Endothelial cell of umbilical vein (primary cell): ENCODE results near the gene PDGFB. TPM values are rescaled to one million over a fixed set of nuclear protein-coding genes. Genes with fewer than 3 reads are reported as not detected.

Source experiments
- BruUV-seq: library from RNA; stranded (reverse); fragments of 400-500 nt; replicated peaks from 2 replicates; lab custom pipeline; 2021; lab: Mats Ljungman, UMichigan
- CTCF ChIA-PET: fragments of 300-600, 350-600 bp; sonication (Branson Sonifier 250); formaldehyde crosslinking; loops from one replicate; lab custom pipeline; 2021; ENCODE audit warnings: antibody characterized with exemption, inconsistent platforms; lab: Charles Lee
- POLR2A ChIA-PET: fragments of 300-600, 350-600 bp; sonication (Branson Sonifier 250); formaldehyde crosslinking; loops from one replicate; lab custom pipeline; 2021; ENCODE audit warnings: antibody characterized with exemption, inconsistent platforms; lab: Charles Lee
- DNase-seq: peaks from one replicate; pipeline ENCODE4 v3.0.0-alpha.2; 2011; ENCODE audit warnings: low read depth, low spot score
- FAIRE-seq: peaks from 2 replicates; lab custom pipeline; 2011; peaks lifted over from hg19 to GRCh38; lab: Jason Lieb, UNC
- H2AFZ ChIP-seq: 2 replicates; pipeline ENCODE4 v1.6.0; 2012; ENCODE audit warnings: low read depth, low read length, control low read depth, inconsistent platforms
- H3K27ac ChIP-seq: 2 replicates; pipeline ENCODE4 v1.5.1; 2011; ENCODE audit warnings: low read depth, mild to moderate bottlenecking, control low read depth, low read length, moderate library complexity; ENCODE audit not compliant: insufficient read depth
- H3K27me3 ChIP-seq, 2 experiments: 2 replicates each; pipeline versions ENCODE4 v1.6.0 to v1.6.1; 2011; ENCODE audit warnings: low read length in 2 of 2, mixed read lengths in 1 of 2; ENCODE audit not compliant: control insufficient read depth in 2 of 2, insufficient read depth in 2 of 2
- H3K36me3 ChIP-seq, 2 experiments: 2 replicates in 1 of 2; 3 replicates in 1 of 2; pipeline ENCODE4 v1.5.1; 2011; ENCODE audit warnings: low read length in 2 of 2, mild to moderate bottlenecking in 1 of 2, moderate library complexity in 1 of 2; ENCODE audit not compliant: control insufficient read depth in 2 of 2, insufficient read depth in 2 of 2; ENCODE audit errors: extremely low read depth in 1 of 2
- H3K4me1 ChIP-seq: 3 replicates; pipeline ENCODE4 v1.5.1; 2011; ENCODE audit warnings: mild to moderate bottlenecking, low read length; ENCODE audit not compliant: control insufficient read depth, insufficient read depth; ENCODE audit errors: extremely low read depth
- H3K4me2 ChIP-seq: 2 replicates; pipeline ENCODE4 v1.6.1; 2011; ENCODE audit warnings: low read length, control low read depth, mixed read lengths; ENCODE audit not compliant: insufficient read depth
- H3K4me3 ChIP-seq, 3 experiments: fragments of 200-600 bp in 1 of 3; sonication (generic), shearing (Covaris generic) in 1 of 3; replicated peaks in 1 of 3; 2 replicates each; pipeline ENCODE4 v1.5.1; 2011 to 2016; ENCODE audit warnings: control low read depth in 3 of 3, low read length in 3 of 3, mild to moderate bottlenecking in 2 of 3, inconsistent platforms in 1 of 3, low read depth in 1 of 3, moderate library complexity in 1 of 3; ENCODE audit not compliant: insufficient read depth in 1 of 3
- H3K79me2 ChIP-seq: 2 replicates; pipeline ENCODE4 v1.6.0; 2012; ENCODE audit warnings: low read length, inconsistent platforms; ENCODE audit not compliant: control insufficient read depth, insufficient read depth
- H3K9ac ChIP-seq: replicated peaks from 2 replicates; pipeline ENCODE3; 2011; ENCODE audit warnings: low read length, control low read depth; ENCODE audit not compliant: insufficient read depth; ENCODE audit errors: extremely low read depth
- H3K9me1 ChIP-seq: replicated peaks from 3 replicates; pipeline ENCODE4 v1.6.0; 2011; ENCODE audit warnings: mild to moderate bottlenecking, low read length; ENCODE audit not compliant: control insufficient read depth, insufficient read depth; ENCODE audit errors: extremely low read depth
- H3K9me3 ChIP-seq: replicated peaks from 2 replicates; pipeline ENCODE4 v1.5.1; 2012; ENCODE audit warnings: low read length, inconsistent platforms; ENCODE audit not compliant: control insufficient read depth, insufficient read depth
- H4K20me1 ChIP-seq: replicated peaks from 2 replicates; pipeline ENCODE3; 2011; ENCODE audit warnings: mild to moderate bottlenecking, low read length; ENCODE audit not compliant: control insufficient read depth, insufficient read depth; ENCODE audit errors: extremely low read depth
- EZH2 ChIP-seq: IDR thresholded peaks from 2 replicates; pipeline ENCODE4 v1.6.1; 2012; ENCODE audit warnings: borderline replicate concordance, low read depth, mild to moderate bottlenecking, moderate library complexity, low read length, inconsistent platforms; ENCODE audit not compliant: severe bottlenecking
- FOS ChIP-seq: IDR thresholded peaks from 2 replicates; pipeline ENCODE4 v1.6.1; 2011; ENCODE audit warnings: mild to moderate bottlenecking, low read length, moderate library complexity, borderline replicate concordance; ENCODE audit not compliant: insufficient read depth
- GATA2 ChIP-seq: IDR thresholded peaks from 2 replicates; pipeline ENCODE4 v1.7.0; 2011; ENCODE audit warnings: low read depth, mild to moderate bottlenecking, moderate library complexity, mixed read lengths, low read length; ENCODE audit not compliant: insufficient read length, insufficient read depth
- JUN ChIP-seq: IDR thresholded peaks from 2 replicates; pipeline ENCODE4 v1.6.1; 2011; ENCODE audit warnings: borderline replicate concordance, low read depth; ENCODE audit not compliant: insufficient read length, insufficient read depth
- MYC ChIP-seq: IDR thresholded peaks from one replicate; pipeline ENCODE4 v1.6.1; 2011; ENCODE audit warnings: mild to moderate bottlenecking, low read depth, low read length
- POLR2A ChIP-seq: IDR thresholded peaks from 2 replicates; pipeline ENCODE4 v1.6.1; 2012; ENCODE audit warnings: low read depth, mild to moderate bottlenecking, control low read depth, low read length
- POLR2AphosphoS5 ChIP-seq: IDR thresholded peaks from 2 replicates; pipeline ENCODE4 v1.6.1; 2012; ENCODE audit warnings: low read depth, mild to moderate bottlenecking, control low read depth, low read length, moderate library complexity; ENCODE audit not compliant: insufficient read depth
- dilution Hi-C: fragments of 300-500 bp; cut with MboI; formaldehyde crosslinking; loops from one replicate; pipeline ENCODE4 v1.15.0; 2019; ENCODE audit warnings: low sequenced_read_pairs; ENCODE audit not compliant: extremely low pct_ligation_motif_present
- intact Hi-C: fragments of 100-400 bp; cut with micrococcal nuclease; formaldehyde crosslinking; loops from one replicate; pipeline ENCODE4 v1.10.0; 2022
- polyA plus RNA-seq, 4 experiments: library from polyadenylated mRNA; depleted of rRNA in 3 of 4; stranded (reverse) in 3 of 4; unstranded in 1 of 4; fragments of >200 nt; gene quantifications; 2 replicates each; pipeline versions ENCODE4 v1.2.1 to v1.2.3, GENCODE V29; 2011 to 2012; ENCODE audit warnings: missing spikeins in 1 of 4
- total RNA-seq: library from RNA; stranded (reverse); gene quantifications from 2 replicates; pipeline ENCODE4 v1.2.3, GENCODE V29; 2021
- TF ChIP-seq, protein P1 (sequence below), 2 donors: IDR thresholded peaks; 1 replicate in 1 of 2; 2 replicates in 1 of 2; pipeline ENCODE4 v1.5.1; 2011; ENCODE audit warnings: low read length in 2 of 2, mild to moderate bottlenecking in 2 of 2, moderate library complexity in 2 of 2, control low read depth in 1 of 2, inconsistent platforms in 1 of 2, low read depth in 1 of 2; ENCODE audit not compliant: insufficient read depth in 1 of 2; ENCODE audit errors: extremely low read depth in 1 of 2
- TF ChIP-seq, protein P2 (sequence below): IDR thresholded peaks from 2 replicates; pipeline ENCODE4 v1.6.1; 2011; ENCODE audit not compliant: insufficient read depth, insufficient read length

Gene PDGFB
- total and polyA plus RNA-seq, 2 donors (not counting 3 experiments of a cell fraction or from before 2014, with no cell fraction given), result 135 to 240 TPM

DNA sequence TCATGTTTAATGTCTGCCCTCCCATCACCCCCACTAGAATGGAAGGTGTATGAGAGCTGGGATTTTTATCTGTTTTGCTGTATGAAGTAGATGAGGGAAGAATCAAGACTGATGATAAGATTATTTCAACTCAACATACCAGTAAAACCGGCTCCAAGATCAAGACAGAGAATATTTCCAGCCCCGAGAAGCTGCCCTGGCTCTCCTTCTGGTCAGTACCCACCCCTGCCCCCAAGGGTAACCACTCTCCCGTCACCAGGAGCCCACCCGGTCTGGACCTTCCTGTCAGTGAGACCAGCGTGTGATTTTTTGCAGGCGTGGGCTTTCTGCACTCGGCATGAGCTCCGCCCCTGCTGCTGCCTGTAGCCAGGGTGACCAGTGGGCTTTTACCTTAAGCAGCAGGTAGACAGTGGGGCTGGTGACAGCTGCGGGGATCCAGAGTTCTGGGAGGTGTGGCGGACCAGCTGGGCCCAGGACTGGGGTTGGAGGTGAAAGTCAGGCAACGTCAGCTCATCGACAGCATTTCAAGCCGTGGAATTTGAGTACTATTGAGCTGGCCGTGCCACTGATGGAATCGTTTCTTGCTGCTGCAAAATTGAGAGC lies 49.1 kb upstream of the PDGFB start:
- H3K79me2 ChIP-seq, result no peaks in the 10 kb centered on the region
- BruUV-seq, result no TSS peak
- no peak overlapping the region for H3K27ac ChIP-seq
- no peaks in the 10 kb centered on the region for H3K36me3 ChIP-seq
- H2AFZ ChIP-seq, result no peak overlapping the region
- TF ChIP-seq, protein P1, sequence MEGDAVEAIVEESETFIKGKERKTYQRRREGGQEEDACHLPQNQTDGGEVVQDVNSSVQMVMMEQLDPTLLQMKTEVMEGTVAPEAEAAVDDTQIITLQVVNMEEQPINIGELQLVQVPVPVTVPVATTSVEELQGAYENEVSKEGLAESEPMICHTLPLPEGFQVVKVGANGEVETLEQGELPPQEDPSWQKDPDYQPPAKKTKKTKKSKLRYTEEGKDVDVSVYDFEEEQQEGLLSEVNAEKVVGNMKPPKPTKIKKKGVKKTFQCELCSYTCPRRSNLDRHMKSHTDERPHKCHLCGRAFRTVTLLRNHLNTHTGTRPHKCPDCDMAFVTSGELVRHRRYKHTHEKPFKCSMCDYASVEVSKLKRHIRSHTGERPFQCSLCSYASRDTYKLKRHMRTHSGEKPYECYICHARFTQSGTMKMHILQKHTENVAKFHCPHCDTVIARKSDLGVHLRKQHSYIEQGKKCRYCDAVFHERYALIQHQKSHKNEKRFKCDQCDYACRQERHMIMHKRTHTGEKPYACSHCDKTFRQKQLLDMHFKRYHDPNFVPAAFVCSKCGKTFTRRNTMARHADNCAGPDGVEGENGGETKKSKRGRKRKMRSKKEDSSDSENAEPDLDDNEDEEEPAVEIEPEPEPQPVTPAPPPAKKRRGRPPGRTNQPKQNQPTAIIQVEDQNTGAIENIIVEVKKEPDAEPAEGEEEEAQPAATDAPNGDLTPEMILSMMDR (IDR thresholded peaks at IDR 0.05; ENCODE audit: extremely low read depth in 1 of 2, insufficient read depth in 1 of 2, low read depth in 1 of 2, low read length in 2 of 2), result no peak
- TF ChIP-seq JUN, result no peak
- TF ChIP-seq, protein P2, sequence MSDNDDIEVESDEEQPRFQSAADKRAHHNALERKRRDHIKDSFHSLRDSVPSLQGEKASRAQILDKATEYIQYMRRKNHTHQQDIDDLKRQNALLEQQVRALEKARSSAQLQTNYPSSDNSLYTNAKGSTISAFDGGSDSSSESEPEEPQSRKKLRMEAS, result no peak
- TF ChIP-seq FOS, result no peak
- no peak for TF ChIP-seq POLR2A
- no peak for TF ChIP-seq MYC
- TF ChIP-seq EZH2, result no peak
- TF ChIP-seq POLR2AphosphoS5, result no peak
- TF ChIP-seq GATA2, result no peak
- ChIA-PET POLR2A (no interaction called here), CTCF (interaction anchor here (1.5 kb wide), 1 partner anchor 13 kb away, joined by 5 read pairs; no protein-coding TSS in a partner anchor)
- no peak overlapping the region for H3K4me2 ChIP-seq
- H3K9me3 ChIP-seq, result no peaks in the 10 kb centered on the region
- intact Hi-C loops, result no loop called here
- no peak for DNase-seq
- no peaks in the 10 kb centered on the region for H3K27me3 ChIP-seq
- no peak overlapping the region for H3K4me3 ChIP-seq
- dilution Hi-C loops, result no loop called here
- FAIRE-seq, result no peak
- H3K4me1 ChIP-seq, result peaks cover 25% of the 10 kb centered on the region
- H3K9ac ChIP-seq, result no peak overlapping the region
- no peaks in the 10 kb centered on the region for H4K20me1 ChIP-seq
- no peaks in the 10 kb centered on the region for H3K9me1 ChIP-seq
